Stimulated activated CD8-positive, alpha-beta memory T cell treated with anti-CD3 and anti-CD28 coated beads, Interleukin-12 subunit alpha, Interleukin-12 subunit beta, amount 100 ng/mL, for 24 hours (primary cell): ENCODE data around the gene CLEC4D.
"Not testable (repeated sequence)": the region's sequence is repeated elsewhere in the genome, so short reads cannot be mapped to it uniquely, and the experiment has no call there.

Experiments used
- DNase-seq: peaks from one replicate; pipeline ENCODE4 v3.0.0-alpha.2; 2020; ENCODE audit errors: extremely low read depth

The CLEC4D gene

GRCh38 chr12:8532045-8532444 lies 18.7 kb downstream of the CLEC4D start:
- no peak for DNase-seq

- not testable (repeated sequence) for DNase-seq
Observed at GRCh38 chr12:8537820-8538219, 24.5 kb downstream of the CLEC4D start.

- DNase-seq, result not testable (repeated sequence)
Observed at GRCh38 chr12:8540831-8541230, 27.5 kb downstream of the CLEC4D start, which contains the start of gene CLEC4E. TSS of gene CLEC4E (minus strand) at chr12:8540905. CDS start at chr12:8540797, 108 bp downstream.

GRCh38 chr12:8541562-8541961 lies 28.3 kb downstream of the CLEC4D start:
- DNase-seq, result no peak

- peak; percentile 20 for DNase-seq
Observed at GRCh38 chr12:8544295-8544694, 31.0 kb downstream of the CLEC4D start.

- DNase-seq, result no peak
Observed at GRCh38 chr12:8546591-8546990, 33.3 kb downstream of the CLEC4D start.

- no peak for DNase-seq
Observed at GRCh38 chr12:8547645-8548044, 34.3 kb downstream of the CLEC4D start.

GRCh38 chr12:8548192-8548591 lies 34.9 kb downstream of the CLEC4D start:
- DNase-seq, result no peak

GRCh38 chr12:8549381-8549780 lies 36.1 kb downstream of the CLEC4D start:
- DNase-seq, result no peak

GRCh38 chr12:8553088-8553627 lies 39.9 kb downstream of the CLEC4D start:
- DNase-seq, result no peak

- no peak for DNase-seq
Observed at GRCh38 chr12:8554451-8555195, 41.3 kb downstream of the CLEC4D start.

GRCh38 chr12:8556531-8557097 lies 43.3 kb downstream of the CLEC4D start:
- DNase-seq, result no peak

- DNase-seq, result no peak
Observed at GRCh38 chr12:8559676-8560075, 46.4 kb downstream of the CLEC4D start.

- DNase-seq, result no peak
Observed at GRCh38 chr12:8561011-8561410, 47.7 kb downstream of the CLEC4D start.

GRCh38 chr12:8562310-8562709 lies 49.0 kb downstream of the CLEC4D start:
- DNase-seq, result no peak

- DNase-seq, result no peak
Observed at GRCh38 chr12:8563356-8563755, 50.1 kb downstream of the CLEC4D start.

- no peak for DNase-seq
Observed at GRCh38 chr12:8564656-8565055, 51.4 kb downstream of the CLEC4D start.

GRCh38 chr12:8566052-8566451 lies 52.7 kb downstream of the CLEC4D start:
- not testable (repeated sequence) for DNase-seq

- no peak for DNase-seq
Observed at GRCh38 chr12:8566525-8566924, 53.2 kb downstream of the CLEC4D start.
